ENCODE results near the gene PLA2G3. TPM values are rescaled to one million over a fixed set of nuclear protein-coding genes. Genes with fewer than 3 reads are reported as not detected.

The PLA2G3 gene
- total RNA-seq, 1 donor from 2014 or later, result 6.1 TPM

- no peaks in the 10 kb centered on the region for H3K9me3 ChIP-seq
- no peak for TF ChIP-seq POLR2AphosphoS5 (IDR thresholded peaks at IDR 0.05; ENCODE audit: insufficient read depth in 1 of 2, low read depth in 1 of 2)
- TF ChIP-seq CTCF (IDR thresholded peaks at IDR 0.05), result no peak
- TF ChIP-seq POLR2A (IDR thresholded peaks at IDR 0.05), result no peak
- intact Hi-C loops (cut with DNase I), result no loop called here
These were observed 4.6 kb downstream of the PLA2G3 start for GRCh38 chr22:31135706-31136105.

GRCh38 chr22:31134688-31135087 is 5.6 kb downstream of the PLA2G3 start:
- intact Hi-C loops (cut with DNase I), result no loop called here
- H3K36me3 ChIP-seq, result no peaks in the 10 kb centered on the region

More at GRCh38 chr22:31135706-31136105, 4.6 kb downstream of the PLA2G3 start:
- Histone ChIP-seq H3K36me3 (no peaks in the 10 kb centered on the region), H3K4me1 (no peaks in the 10 kb centered on the region), H3K27ac (no peak overlapping the region), H3K4me3 (no peak overlapping the region), H3K27me3 (no peaks in the 10 kb centered on the region)
- no peak for DNase-seq (ENCODE audit: extremely low spot score in 2 of 2)

DNA sequence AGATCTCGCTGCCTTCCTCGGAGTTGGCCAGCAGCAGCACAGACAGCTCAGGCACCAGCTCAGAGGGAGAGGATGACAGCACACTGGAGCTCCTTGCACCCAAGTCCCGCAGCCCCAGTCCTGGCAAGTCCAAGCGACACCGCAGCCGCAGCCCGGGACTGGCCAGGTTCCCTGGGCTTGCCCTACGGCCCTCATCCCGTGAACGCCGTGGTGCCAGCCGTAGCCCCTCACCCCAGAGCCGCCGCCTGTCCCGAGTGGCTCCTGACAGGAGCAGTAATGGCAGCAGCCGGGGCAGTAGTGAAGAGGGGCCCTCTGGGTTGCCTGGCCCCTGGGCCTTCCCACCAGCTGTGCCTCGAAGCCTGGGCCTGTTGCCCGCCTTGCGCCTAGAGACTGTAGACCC is 6.4 kb downstream of the PLA2G3 start:
- intact Hi-C loops (cut with DNase I), result no loop called here
- Histone ChIP-seq H3K27ac (no peak overlapping the region), H3K4me3 (no peak overlapping the region), H3K27me3 (no peaks in the 10 kb centered on the region), H3K36me3 (no peaks in the 10 kb centered on the region), H3K9me3 (no peaks in the 10 kb centered on the region), H3K4me1 (no peaks in the 10 kb centered on the region)
- DNase-seq (ENCODE audit: extremely low spot score in 2 of 2), result no peak
- TF ChIP-seq POLR2AphosphoS5 (IDR thresholded peaks at IDR 0.05; ENCODE audit: insufficient read depth in 1 of 2, low read depth in 1 of 2) (no peak), POLR2A (IDR thresholded peaks at IDR 0.05) (no peak), CTCF (IDR thresholded peaks at IDR 0.05) (no peak)

More at GRCh38 chr22:31134688-31135087, 5.6 kb downstream of the PLA2G3 start:
- DNase-seq (ENCODE audit: extremely low spot score in 2 of 2), result no peak
- Histone ChIP-seq H3K4me3 (no peak overlapping the region), H3K27ac (no peak overlapping the region), H3K9me3 (no peaks in the 10 kb centered on the region), H3K4me1 (no peaks in the 10 kb centered on the region), H3K27me3 (no peaks in the 10 kb centered on the region)
- TF ChIP-seq CTCF (IDR thresholded peaks at IDR 0.05) (no peak), POLR2A (IDR thresholded peaks at IDR 0.05) (no peak), POLR2AphosphoS5 (IDR thresholded peaks at IDR 0.05; ENCODE audit: insufficient read depth in 1 of 2, low read depth in 1 of 2) (no peak)

GRCh38 chr22:31130873-31131272 is 9.4 kb downstream of the PLA2G3 start:
- intact Hi-C loops (cut with DNase I), result no loop called here
- Histone ChIP-seq H3K36me3 (no peaks in the 10 kb centered on the region), H3K9me3 (no peaks in the 10 kb centered on the region), H3K27ac (no peak overlapping the region), H3K4me1 (no peaks in the 10 kb centered on the region), H3K27me3 (no peaks in the 10 kb centered on the region), H3K4me3 (no peak overlapping the region)
- DNase-seq (ENCODE audit: extremely low spot score in 2 of 2), result no peak
- TF ChIP-seq CTCF (IDR thresholded peaks at IDR 0.05) (no peak), POLR2AphosphoS5 (IDR thresholded peaks at IDR 0.05; ENCODE audit: insufficient read depth in 1 of 2, low read depth in 1 of 2) (no peak), POLR2A (IDR thresholded peaks at IDR 0.05) (no peak)

DNA sequence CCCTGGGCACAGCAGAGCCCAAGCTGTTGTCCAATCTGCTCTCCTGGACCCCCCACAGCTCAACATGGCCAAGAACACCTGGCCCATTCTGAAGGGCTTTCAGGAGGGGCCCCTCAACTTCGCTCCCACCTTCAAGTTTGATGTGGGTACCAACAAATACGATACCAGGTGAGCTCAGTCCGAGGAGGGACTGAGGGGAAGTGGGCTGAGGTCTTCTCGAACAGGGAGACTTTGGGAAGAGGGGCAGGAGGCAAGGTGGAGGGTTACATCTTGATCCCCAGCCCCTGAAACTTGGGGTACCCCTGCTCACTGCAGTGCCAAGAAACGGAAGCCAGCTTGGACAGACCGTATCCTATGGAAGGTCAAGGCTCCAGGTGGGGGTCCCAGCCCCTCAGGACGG is 12.2 kb downstream of the PLA2G3 start:
- Histone ChIP-seq H3K27ac (no peak overlapping the region), H3K4me1 (peaks cover 2% of the 10 kb centered on the region), H3K9me3 (no peaks in the 10 kb centered on the region), H3K36me3 (no peaks in the 10 kb centered on the region), H3K27me3 (no peaks in the 10 kb centered on the region), H3K4me3 (no peak overlapping the region)
- DNase-seq (ENCODE audit: extremely low spot score in 2 of 2), result no peak
- intact Hi-C loops (cut with DNase I), result no loop called here
- TF ChIP-seq POLR2AphosphoS5 (IDR thresholded peaks at IDR 0.05; ENCODE audit: insufficient read depth in 1 of 2, low read depth in 1 of 2), result no peak
- TF ChIP-seq CTCF (IDR thresholded peaks at IDR 0.05), result no peak
- no peak for TF ChIP-seq POLR2A (IDR thresholded peaks at IDR 0.05)

All from vagina (tissue), 2 donors.